ENCODE measurements around the gene RFTN2.

Gene RFTN2

DNA sequence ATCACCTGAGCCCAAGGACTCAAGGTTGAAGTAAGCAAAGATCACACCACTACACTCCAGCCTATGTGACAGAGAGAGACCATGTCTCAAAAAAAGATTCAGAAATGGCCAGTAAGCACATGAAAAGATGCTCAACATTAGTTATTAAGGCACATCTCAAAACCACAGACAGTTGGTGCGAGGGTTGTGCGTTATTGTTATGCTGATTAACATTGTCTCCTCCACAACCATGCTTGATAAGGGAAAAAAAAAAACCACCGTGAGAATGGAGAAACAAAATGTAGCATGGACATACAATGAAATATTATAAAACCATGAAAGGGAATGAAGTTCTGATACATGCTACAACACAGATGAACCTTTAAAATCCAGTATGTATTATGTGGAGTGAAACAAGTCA is 132.2 kb downstream of the RFTN2 start:
- no peak for DNase-seq (ENCODE audit: low read depth)

DNA sequence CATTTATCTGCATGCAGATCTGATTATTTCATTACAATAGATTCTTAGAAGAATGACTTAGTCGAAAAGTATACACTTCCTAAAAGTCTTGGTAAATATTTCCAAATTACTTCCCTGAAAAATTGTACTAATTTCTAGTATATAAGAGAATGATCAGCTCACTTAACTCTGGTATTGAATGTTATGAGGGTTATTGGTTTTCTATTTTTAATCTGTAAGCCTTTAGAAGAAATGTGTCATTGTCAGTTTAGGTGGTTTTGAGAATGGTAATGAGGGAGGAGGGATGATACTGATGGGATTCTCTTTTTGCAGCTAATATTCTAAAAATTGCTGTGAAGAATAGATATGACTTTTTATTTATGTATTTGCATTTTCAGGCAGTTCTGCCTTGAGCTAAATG is 135.7 kb downstream of the RFTN2 start:
- DNase-seq (ENCODE audit: low read depth) = no peak

DNA sequence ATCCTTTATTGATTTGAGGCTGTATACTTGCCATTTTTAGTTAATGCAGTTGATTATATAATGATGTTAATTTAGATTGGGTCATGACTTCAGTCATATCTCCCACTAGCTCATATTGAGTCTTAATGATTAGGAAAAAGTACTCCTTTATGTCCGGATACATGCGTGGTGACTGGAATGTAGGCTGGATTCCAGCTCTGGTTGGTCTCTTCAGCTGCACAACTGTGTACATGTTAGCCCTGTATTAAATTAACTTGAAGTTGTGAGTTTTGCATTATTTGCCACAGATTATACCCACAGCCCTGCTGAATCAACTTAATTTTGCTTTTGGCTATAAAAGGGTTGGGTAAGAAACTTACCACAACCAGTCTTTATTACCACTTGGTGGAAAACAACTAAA is 137.0 kb downstream of the RFTN2 start:
- no peak for DNase-seq (ENCODE audit: low read depth)
